GM18511 (cell line): ENCODE data around the gene ANXA5.

ENCODE experiments used
- ATAC-seq: cut with Tn5 transposase; IDR thresholded peaks from one replicate; pipeline ENCODE4 v1.9.1; 2021; ENCODE audit warnings: mild to moderate bottlenecking, moderate library complexity; ENCODE audit not compliant: unreplicated experiment

The ANXA5 gene

DNA sequence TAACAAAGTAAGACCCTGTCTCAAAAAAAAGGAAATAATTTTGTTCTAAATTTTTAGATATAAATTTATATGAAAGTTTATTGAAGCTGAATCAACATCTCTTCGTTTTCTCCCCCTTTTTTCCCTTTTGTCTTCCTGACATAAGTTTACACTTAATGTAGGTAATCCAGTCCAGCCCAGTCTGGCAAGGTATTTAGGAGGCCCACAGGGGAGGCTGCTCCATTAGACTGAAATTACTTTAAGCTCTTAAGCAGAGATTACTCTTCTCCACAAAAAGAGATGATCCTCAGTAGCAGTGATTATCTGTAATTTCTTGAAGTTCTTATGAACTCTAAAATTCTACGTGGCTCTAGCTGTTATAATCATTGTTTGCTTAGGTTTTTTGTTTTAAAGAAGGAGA, 46.0 kb downstream of the ANXA5 start:
- ATAC-seq, result no peak

DNA sequence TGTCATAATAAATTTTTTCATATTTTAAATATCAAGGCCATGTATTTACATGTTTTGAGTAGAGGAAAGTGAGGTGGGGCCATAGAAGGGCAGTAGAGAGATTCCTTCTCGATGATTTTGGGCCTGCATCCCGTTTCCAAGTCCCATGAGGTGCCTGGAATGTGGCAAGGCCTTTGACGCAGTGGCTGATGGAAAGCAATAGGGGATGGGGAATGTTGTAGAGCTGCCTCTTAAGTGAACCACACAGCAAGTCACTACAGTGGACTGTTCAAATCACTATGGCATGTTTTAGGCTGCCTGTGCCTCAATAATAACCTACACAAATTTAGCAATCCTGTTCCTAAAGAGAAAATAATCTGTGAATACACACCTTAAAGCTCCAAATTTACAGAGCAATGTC, 48.3 kb downstream of the ANXA5 start:
- no peak for ATAC-seq

DNA sequence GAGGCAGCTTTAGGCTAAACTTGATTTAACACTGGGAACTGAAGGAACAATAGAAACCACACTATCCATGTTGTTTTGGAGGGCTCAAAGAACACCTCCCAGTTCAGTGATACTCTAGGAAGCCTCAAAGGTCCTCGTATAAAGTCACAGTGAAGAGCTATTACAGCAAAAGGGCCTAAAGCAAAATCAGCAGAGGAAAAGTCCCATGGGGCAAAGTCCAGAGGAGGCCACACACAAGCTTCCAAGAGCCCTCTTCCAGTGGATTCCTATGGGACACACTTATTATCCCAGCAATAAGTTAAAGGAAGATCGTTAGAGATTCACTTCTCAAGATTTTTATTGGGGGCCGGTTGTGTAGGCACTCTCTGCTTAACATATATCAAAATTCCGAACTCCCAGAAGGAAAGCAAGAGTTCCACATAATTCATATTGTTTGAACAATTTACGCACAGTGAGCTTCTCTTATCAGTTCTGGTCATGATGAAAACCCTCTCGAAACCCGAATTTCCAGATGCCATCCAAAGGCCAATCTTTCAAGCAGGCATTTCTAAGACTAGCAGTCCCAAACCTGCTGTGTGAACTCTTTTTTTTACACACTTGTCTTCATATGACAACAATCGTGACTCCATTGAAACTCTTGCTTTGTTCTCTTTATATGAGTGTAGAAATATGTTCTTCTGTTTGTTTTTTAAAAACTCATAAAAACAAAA, 53.7 kb downstream of the ANXA5 start:
- no peak for ATAC-seq

DNA sequence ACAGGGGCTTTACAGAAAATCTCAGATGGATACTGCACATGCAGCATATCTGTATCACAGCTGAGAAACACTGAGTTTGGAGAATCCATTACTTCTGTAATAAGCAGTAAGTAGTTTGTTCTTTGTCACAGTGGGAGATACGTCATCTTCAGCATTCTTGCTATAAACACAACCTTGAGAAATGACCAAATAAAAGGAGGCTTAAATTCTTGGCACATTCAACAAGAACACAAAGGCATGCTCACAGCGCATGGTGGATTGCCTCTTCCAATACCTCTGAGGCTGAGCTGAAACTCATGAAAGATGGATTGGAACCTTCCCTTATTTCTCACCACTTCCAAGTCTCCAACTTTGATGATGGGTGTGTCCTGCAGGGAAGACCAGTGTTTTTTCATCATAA, 54.5 kb downstream of the ANXA5 start:
- no peak for ATAC-seq

DNA sequence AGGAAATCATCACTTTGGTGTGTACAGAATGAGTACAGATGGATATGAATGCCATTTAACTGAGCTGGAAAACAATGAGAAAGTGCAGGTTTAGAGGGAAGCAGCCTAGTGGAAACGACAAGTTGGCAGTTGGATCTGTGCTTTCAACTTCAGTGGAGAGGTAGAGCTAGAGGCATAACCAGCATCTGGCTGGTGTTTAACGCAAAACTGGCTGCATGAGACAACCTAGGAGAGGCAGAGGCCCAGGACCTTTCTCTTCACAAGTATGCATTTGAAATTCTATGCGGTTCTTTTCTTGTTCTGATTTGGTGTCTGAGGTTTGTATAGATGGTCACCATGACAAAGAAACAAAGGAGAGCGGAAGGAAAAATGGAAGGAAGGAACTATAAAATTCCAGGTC, 63.1 kb downstream of the ANXA5 start:
- no peak for ATAC-seq

DNA sequence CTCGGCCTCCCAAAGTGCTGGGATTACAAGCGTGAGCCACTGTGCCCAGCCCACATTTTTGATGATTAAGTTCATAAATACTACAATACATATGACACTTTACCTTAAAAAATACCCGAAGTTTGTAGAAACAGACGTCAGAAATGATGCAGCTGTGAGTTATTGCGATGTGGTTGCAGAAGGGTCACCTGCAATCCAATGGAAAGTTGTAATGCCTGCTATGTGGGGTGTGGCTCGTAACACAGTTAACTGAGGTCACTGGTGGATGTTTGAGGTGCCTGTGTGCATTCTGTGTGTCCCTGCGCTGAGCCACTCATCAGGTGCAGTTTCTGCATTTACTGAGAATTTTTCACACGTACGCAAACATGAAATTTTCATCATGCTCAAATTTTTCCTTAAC, 64.1 kb downstream of the ANXA5 start:
- ATAC-seq, result no peak
